ENCODE measurements around the gene CDH12. TPM values are rescaled to one million over a fixed set of nuclear protein-coding genes. Genes with fewer than 3 reads are reported as not detected.
"Not testable (repeated sequence)": the region's sequence is repeated elsewhere in the genome, so short reads cannot be mapped to it uniquely, and the experiment has no call there.

CDH12 gene
- total and polyA plus RNA-seq, 4 donors, result 5.8 to 29.9 (median 8.2) TPM

GRCh38 chr5:22278164-22278563, 575.0 kb downstream of the CDH12 start:
- Histone ChIP-seq H3K4me3 (ENCODE audit: low read depth, low read length) (no peak overlapping the region), H3K36me3 (ENCODE audit: control insufficient read depth, insufficient read depth, low read length) (no peaks in the 10 kb centered on the region), H3K27me3 (ENCODE audit: control insufficient read depth, insufficient read depth, low read length) (no peaks in the 10 kb centered on the region), H3K9me3 (ENCODE audit: control insufficient read depth, insufficient read depth, low read length) (no peaks in the 10 kb centered on the region), H3K27ac (ENCODE audit: low read depth, low read length) (no peak overlapping the region), H3K4me1 (ENCODE audit: control insufficient read depth, insufficient read depth, low read length) (no peaks in the 10 kb centered on the region)
- no CpG with 5 or more reads among the region's 1 CpG for WGBS (ENCODE audit: insufficient coverage)
- DNase-seq (ENCODE audit: low read depth in 4 of 6, low spot score in 6 of 6), result peak in 2 of 6 donors; percentile 36 to 47

GRCh38 chr5:22277006-22277405, 576.1 kb downstream of the CDH12 start:
- Histone ChIP-seq H3K36me3 (ENCODE audit: control insufficient read depth, insufficient read depth, low read length) (no peaks in the 10 kb centered on the region), H3K4me3 (ENCODE audit: low read depth, low read length) (no peak overlapping the region), H3K9me3 (ENCODE audit: control insufficient read depth, insufficient read depth, low read length) (no peaks in the 10 kb centered on the region), H3K4me1 (ENCODE audit: control insufficient read depth, insufficient read depth, low read length) (no peaks in the 10 kb centered on the region), H3K27me3 (ENCODE audit: control insufficient read depth, insufficient read depth, low read length) (no peaks in the 10 kb centered on the region), H3K27ac (ENCODE audit: low read depth, low read length) (no peak overlapping the region)
- WGBS (ENCODE audit: insufficient coverage), result 52% methylated on average over 3 of the region's 4 CpGs
- peak in 5 of 6 donors; percentile 1 to 74 (median 10) for DNase-seq (ENCODE audit: low read depth in 4 of 6, low spot score in 6 of 6)

- not testable (repeated sequence) for H3K27ac ChIP-seq (ENCODE audit: low read depth, low read length); H3K4me3 ChIP-seq (ENCODE audit: low read depth, low read length); H3K4me1 ChIP-seq (ENCODE audit: control insufficient read depth, insufficient read depth, low read length); H3K27me3 ChIP-seq (ENCODE audit: control insufficient read depth, insufficient read depth, low read length); DNase-seq (ENCODE audit: low read depth in 4 of 6, low spot score in 6 of 6); H3K9me3 ChIP-seq (ENCODE audit: control insufficient read depth, insufficient read depth, low read length); H3K36me3 ChIP-seq (ENCODE audit: control insufficient read depth, insufficient read depth, low read length)
- 100% methylated on average over 2 of the region's 7 CpGs for WGBS (ENCODE audit: insufficient coverage)
Observed at GRCh38 chr5:22265855-22266254, 587.3 kb downstream of the CDH12 start.

GRCh38 chr5:22258139-22258538, 595.0 kb downstream of the CDH12 start:
- Histone ChIP-seq H3K27ac (ENCODE audit: low read depth, low read length) (no peak overlapping the region), H3K4me1 (ENCODE audit: control insufficient read depth, insufficient read depth, low read length) (no peaks in the 10 kb centered on the region), H3K36me3 (ENCODE audit: control insufficient read depth, insufficient read depth, low read length) (no peaks in the 10 kb centered on the region), H3K4me3 (ENCODE audit: low read depth, low read length) (no peak overlapping the region), H3K27me3 (ENCODE audit: control insufficient read depth, insufficient read depth, low read length) (no peaks in the 10 kb centered on the region), H3K9me3 (ENCODE audit: control insufficient read depth, insufficient read depth, low read length) (no peaks in the 10 kb centered on the region)
- no peak for DNase-seq (ENCODE audit: low read depth in 4 of 6, low spot score in 6 of 6)
- no CpG with 5 or more reads among the region's 5 CpGs for WGBS (ENCODE audit: insufficient coverage)

- Histone ChIP-seq H3K27me3 (ENCODE audit: control insufficient read depth, insufficient read depth, low read length) (no peaks in the 10 kb centered on the region), H3K27ac (ENCODE audit: low read depth, low read length) (no peak overlapping the region), H3K9me3 (ENCODE audit: control insufficient read depth, insufficient read depth, low read length) (no peaks in the 10 kb centered on the region), H3K4me3 (ENCODE audit: low read depth, low read length) (no peak overlapping the region), H3K4me1 (ENCODE audit: control insufficient read depth, insufficient read depth, low read length) (no peaks in the 10 kb centered on the region), H3K36me3 (ENCODE audit: control insufficient read depth, insufficient read depth, low read length) (no peaks in the 10 kb centered on the region)
- WGBS (ENCODE audit: insufficient coverage), result 50% methylated on average over 4 of the region's 4 CpGs
- DNase-seq (ENCODE audit: low read depth in 4 of 6, low spot score in 6 of 6), result no peak
Observed at GRCh38 chr5:22250528-22250927, 602.6 kb downstream of the CDH12 start.

- H3K27ac ChIP-seq (ENCODE audit: low read depth, low read length), result no peak overlapping the region
- no peak for DNase-seq (ENCODE audit: low read depth in 4 of 6, low spot score in 6 of 6)
- H3K36me3 ChIP-seq (ENCODE audit: control insufficient read depth, insufficient read depth, low read length), result no peaks in the 10 kb centered on the region
- H3K4me1 ChIP-seq (ENCODE audit: control insufficient read depth, insufficient read depth, low read length), result no peaks in the 10 kb centered on the region
- no peak overlapping the region for H3K4me3 ChIP-seq (ENCODE audit: low read depth, low read length)
- whole genome bisulfite sequencing (ENCODE audit: insufficient coverage), result 94% methylated on average over 4 of the region's 7 CpGs
- H3K9me3 ChIP-seq (ENCODE audit: control insufficient read depth, insufficient read depth, low read length), result no peaks in the 10 kb centered on the region
- H3K27me3 ChIP-seq (ENCODE audit: control insufficient read depth, insufficient read depth, low read length), result no peaks in the 10 kb centered on the region
Observed at GRCh38 chr5:22249209-22249729, 603.9 kb downstream of the CDH12 start.

GRCh38 chr5:22245770-22246169, 607.4 kb downstream of the CDH12 start:
- Histone ChIP-seq H3K36me3 (ENCODE audit: control insufficient read depth, insufficient read depth, low read length) (no peaks in the 10 kb centered on the region), H3K4me1 (ENCODE audit: control insufficient read depth, insufficient read depth, low read length) (no peaks in the 10 kb centered on the region), H3K9me3 (ENCODE audit: control insufficient read depth, insufficient read depth, low read length) (no peaks in the 10 kb centered on the region), H3K4me3 (ENCODE audit: low read depth, low read length) (no peak overlapping the region), H3K27ac (ENCODE audit: low read depth, low read length) (no peak overlapping the region), H3K27me3 (ENCODE audit: control insufficient read depth, insufficient read depth, low read length) (no peaks in the 10 kb centered on the region)
- no peak for DNase-seq (ENCODE audit: low read depth in 4 of 6, low spot score in 6 of 6)

- WGBS (ENCODE audit: insufficient coverage), result 47% methylated on average over 2 of the region's 4 CpGs
- Histone ChIP-seq H3K4me1 (ENCODE audit: control insufficient read depth, insufficient read depth, low read length) (no peaks in the 10 kb centered on the region), H3K36me3 (ENCODE audit: control insufficient read depth, insufficient read depth, low read length) (no peaks in the 10 kb centered on the region), H3K27me3 (ENCODE audit: control insufficient read depth, insufficient read depth, low read length) (no peaks in the 10 kb centered on the region), H3K27ac (ENCODE audit: low read depth, low read length) (no peak overlapping the region), H3K4me3 (ENCODE audit: low read depth, low read length) (no peak overlapping the region), H3K9me3 (ENCODE audit: control insufficient read depth, insufficient read depth, low read length) (no peaks in the 10 kb centered on the region)
- no peak for DNase-seq (ENCODE audit: low read depth in 4 of 6, low spot score in 6 of 6)
Observed at GRCh38 chr5:22242532-22242931, 610.6 kb downstream of the CDH12 start.

GRCh38 chr5:22238047-22238446, 615.1 kb downstream of the CDH12 start:
- DNase-seq (ENCODE audit: low read depth in 4 of 6, low spot score in 6 of 6), result no peak
- Histone ChIP-seq H3K36me3 (ENCODE audit: control insufficient read depth, insufficient read depth, low read length) (no peaks in the 10 kb centered on the region), H3K27me3 (ENCODE audit: control insufficient read depth, insufficient read depth, low read length) (no peaks in the 10 kb centered on the region), H3K4me3 (ENCODE audit: low read depth, low read length) (no peak overlapping the region), H3K27ac (ENCODE audit: low read depth, low read length) (no peak overlapping the region), H3K4me1 (ENCODE audit: control insufficient read depth, insufficient read depth, low read length) (no peaks in the 10 kb centered on the region), H3K9me3 (ENCODE audit: control insufficient read depth, insufficient read depth, low read length) (no peaks in the 10 kb centered on the region)
- WGBS (ENCODE audit: insufficient coverage), result no CpG with 5 or more reads among the region's 1 CpG

- Histone ChIP-seq H3K27ac (ENCODE audit: low read depth, low read length) (no peak overlapping the region), H3K4me3 (ENCODE audit: low read depth, low read length) (no peak overlapping the region), H3K4me1 (ENCODE audit: control insufficient read depth, insufficient read depth, low read length) (no peaks in the 10 kb centered on the region), H3K36me3 (ENCODE audit: control insufficient read depth, insufficient read depth, low read length) (no peaks in the 10 kb centered on the region), H3K27me3 (ENCODE audit: control insufficient read depth, insufficient read depth, low read length) (no peaks in the 10 kb centered on the region), H3K9me3 (ENCODE audit: control insufficient read depth, insufficient read depth, low read length) (no peaks in the 10 kb centered on the region)
- 100% methylated on average over 2 of the region's 2 CpGs for WGBS (ENCODE audit: insufficient coverage)
- no peak for DNase-seq (ENCODE audit: low read depth in 4 of 6, low spot score in 6 of 6)
Observed at GRCh38 chr5:22226423-22226822, 626.7 kb downstream of the CDH12 start.
